Measurements from ENCODE around the gene PRSS48. TPM values are rescaled to one million over a fixed set of nuclear protein-coding genes. Genes with fewer than 3 reads are reported as not detected.

Gene PRSS48
- total RNA-seq, 1 experiment from 2014 or later = not detected

DNA sequence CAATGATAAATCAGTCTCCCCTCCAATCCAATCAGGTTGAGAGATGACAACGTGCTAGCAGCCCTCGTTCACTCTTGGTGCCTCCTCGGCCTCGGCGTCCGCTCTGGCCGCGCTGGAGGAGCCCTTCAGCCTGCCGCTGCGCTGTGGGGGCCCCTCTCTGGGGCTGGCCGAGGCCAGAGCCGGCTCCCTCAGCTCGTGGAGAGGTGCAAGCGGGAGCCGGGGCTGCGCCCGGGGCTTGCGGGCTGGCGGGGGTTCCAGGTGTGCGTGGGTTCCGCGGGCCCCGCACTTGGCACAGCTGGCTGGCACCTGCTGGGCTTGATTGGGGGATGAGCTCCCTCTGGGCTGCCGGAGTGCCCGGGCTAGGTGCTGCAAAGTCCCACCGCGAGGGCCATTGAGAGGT is 40.9 kb upstream of the PRSS48 start:
- Mint-ChIP-seq H3K36me3 (ENCODE audit: insufficient read depth in 1 of 3, low read depth in 3 of 3) (peaks cover 10% of the 10 kb centered on the region in 3 experiments; a peak in 5 of 7 replicates), H3K4me1 (no peaks in the 10 kb centered on the region), H3K4me3 (no peak overlapping the region), H3K27ac (no peak overlapping the region), H3K9me3 (no peaks in the 10 kb centered on the region), H3K27me3 (ENCODE audit: low read depth) (no peaks in the 10 kb centered on the region)
- no peak overlapping the region for H3T11ph ChIP-seq (ENCODE audit: low read length)
- no peak overlapping the region for H2BK120ac ChIP-seq (ENCODE audit: low read depth, low read length, poor library complexity, severe bottlenecking)
- no peaks in the 10 kb centered on the region; the same call in 1 of the 2 replicates for H3K79me2 ChIP-seq (ENCODE audit: insufficient read depth, low read length)
- H3K27me3 ChIP-seq (ENCODE audit: insufficient read depth, low read length) = no peaks in the 10 kb centered on the region
- peaks cover 3% of the 10 kb centered on the region for H3K79me1 ChIP-seq (ENCODE audit: insufficient read depth, low read depth, low read length, poor library complexity, severe bottlenecking)
- no peak overlapping the region for H2BK5ac ChIP-seq (ENCODE audit: insufficient read length, low read length)
- no peak overlapping the region for H2BK20ac ChIP-seq (ENCODE audit: low read depth, low read length, poor library complexity, severe bottlenecking)
- H2AFZ ChIP-seq (ENCODE audit: low read length) = no peak overlapping the region
- no peak overlapping the region for H4K5ac ChIP-seq (ENCODE audit: insufficient read length, low read depth, low read length)
- TF ChIP-seq, protein P1, sequence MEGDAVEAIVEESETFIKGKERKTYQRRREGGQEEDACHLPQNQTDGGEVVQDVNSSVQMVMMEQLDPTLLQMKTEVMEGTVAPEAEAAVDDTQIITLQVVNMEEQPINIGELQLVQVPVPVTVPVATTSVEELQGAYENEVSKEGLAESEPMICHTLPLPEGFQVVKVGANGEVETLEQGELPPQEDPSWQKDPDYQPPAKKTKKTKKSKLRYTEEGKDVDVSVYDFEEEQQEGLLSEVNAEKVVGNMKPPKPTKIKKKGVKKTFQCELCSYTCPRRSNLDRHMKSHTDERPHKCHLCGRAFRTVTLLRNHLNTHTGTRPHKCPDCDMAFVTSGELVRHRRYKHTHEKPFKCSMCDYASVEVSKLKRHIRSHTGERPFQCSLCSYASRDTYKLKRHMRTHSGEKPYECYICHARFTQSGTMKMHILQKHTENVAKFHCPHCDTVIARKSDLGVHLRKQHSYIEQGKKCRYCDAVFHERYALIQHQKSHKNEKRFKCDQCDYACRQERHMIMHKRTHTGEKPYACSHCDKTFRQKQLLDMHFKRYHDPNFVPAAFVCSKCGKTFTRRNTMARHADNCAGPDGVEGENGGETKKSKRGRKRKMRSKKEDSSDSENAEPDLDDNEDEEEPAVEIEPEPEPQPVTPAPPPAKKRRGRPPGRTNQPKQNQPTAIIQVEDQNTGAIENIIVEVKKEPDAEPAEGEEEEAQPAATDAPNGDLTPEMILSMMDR (conservative IDR thresholded peaks at IDR 0.05) = no peak
- no peak overlapping the region for H3K56ac ChIP-seq (ENCODE audit: insufficient read length, low read depth, low read length)
- no CpG with 5 or more reads among the region's 27 CpGs for WGBS (ENCODE audit: extremely low coverage, insufficient read length, low lambda C conversion rate)
- no peak overlapping the region for H3K23ac ChIP-seq (ENCODE audit: insufficient read length, low read depth, low read length)
- H4K20me1 ChIP-seq (ENCODE audit: control insufficient read depth, insufficient read depth, insufficient read length) = no peaks in the 10 kb centered on the region
- H3K4me2 ChIP-seq (ENCODE audit: insufficient read depth, insufficient read length, low read length) = no peak overlapping the region
- H3K14ac ChIP-seq (ENCODE audit: insufficient read depth, low read length) = no peak overlapping the region
- H3K27ac ChIP-seq (ENCODE audit: insufficient read length, low read depth, low read length) = no peak overlapping the region
- H4K8ac ChIP-seq (replicated peaks; ENCODE audit: insufficient read length, low read depth, low read length) = no peak overlapping the region
- no peak overlapping the region for H2BK15ac ChIP-seq (ENCODE audit: low read depth, low read length)
- DNase-seq = no peak
- H2AK5ac ChIP-seq (ENCODE audit: insufficient read length, low read length) = no peak overlapping the region
- H3K9ac ChIP-seq (ENCODE audit: extremely low read depth, insufficient read length, low read length) = no peak overlapping the region
- no peaks in the 10 kb centered on the region for H3K23me2 ChIP-seq (ENCODE audit: insufficient read length, low read depth, low read length, poor library complexity, severe bottlenecking)
- H3K4ac ChIP-seq (ENCODE audit: low read depth, low read length) = no peak overlapping the region
- H3K4me1 ChIP-seq (ENCODE audit: insufficient read depth, low read length) = no peaks in the 10 kb centered on the region
- no peaks in the 10 kb centered on the region for H3K9me3 ChIP-seq (ENCODE audit: control insufficient read depth, low read depth, low read length)
- no peak overlapping the region for H4K91ac ChIP-seq (ENCODE audit: insufficient read length, low read depth, low read length)
- H3K18ac ChIP-seq (ENCODE audit: insufficient read length, low read depth, low read length) = no peak overlapping the region
- no peak overlapping the region for H2BK12ac ChIP-seq (ENCODE audit: insufficient read length, low read depth, low read length)

Data from H9 (cell line).